CD4-positive, alpha-beta T cell (primary cell): Measurements from ENCODE around the gene AMT. TPM values are rescaled to one million over a fixed set of nuclear protein-coding genes. Genes with fewer than 3 reads are reported as not detected.

Source experiments
- ATAC-seq: fragments of 200-7000 bp; cut with Tn5 transposase; one replicate; pipeline ENCODE4 v1.10.0; 2022; ENCODE audit warnings: mild to moderate bottlenecking; ENCODE audit not compliant: poor library complexity
- CTCF ChIA-PET: fragments of 350-600 bp; sonication (Branson Sonifier 250); formaldehyde crosslinking; loops from one replicate; lab custom pipeline; 2021; ENCODE audit warnings: antibody characterized with exemption, inconsistent platforms; lab: Charles Lee
- POLR2A ChIA-PET: fragments of 350-600 bp; sonication (Branson Sonifier 250); formaldehyde crosslinking; loops from one replicate; lab custom pipeline; 2021; ENCODE audit warnings: antibody characterized with exemption, inconsistent platforms; lab: Charles Lee
- DNase-seq, 14 experiments: peaks; one replicate each; pipeline ENCODE4 v3.0.0-alpha.2; 2013 to 2020; ENCODE audit warnings: mixed read lengths in 2 of 14
- H3K27ac ChIP-seq, 2 donors: one replicate each; pipeline versions ENCODE4 v1.5.1 to v1.7.0; 2013; ENCODE audit warnings: low read length in 2 of 2, low read depth in 1 of 2, mild to moderate bottlenecking in 1 of 2
- H3K27me3 ChIP-seq, 2 experiments: 1 replicate in 1 of 2; 2 replicates in 1 of 2; pipeline versions ENCODE4 v1.6.1 to v1.7.0; 2013; ENCODE audit warnings: low read length in 2 of 2, control low read depth in 1 of 2, mild to moderate bottlenecking in 1 of 2, moderate library complexity in 1 of 2; ENCODE audit not compliant: insufficient read depth in 2 of 2, control insufficient read depth in 1 of 2
- H3K36me3 ChIP-seq: one replicate; pipeline ENCODE4 v1.6.1; 2013; ENCODE audit warnings: low read length, control low read depth; ENCODE audit not compliant: insufficient read depth
- H3K4me1 ChIP-seq: one replicate; pipeline ENCODE4 v1.6.1; 2013; ENCODE audit warnings: low read length, control low read depth; ENCODE audit not compliant: insufficient read depth
- H3K4me3 ChIP-seq: one replicate; pipeline ENCODE4 v1.5.1; 2013; ENCODE audit warnings: mild to moderate bottlenecking, low read length, moderate library complexity
- H3K9me3 ChIP-seq, 2 experiments: 1 replicate in 1 of 2; 2 replicates in 1 of 2; pipeline versions ENCODE4 v1.6.1 to v1.7.0; 2013; ENCODE audit warnings: low read length in 2 of 2, mild to moderate bottlenecking in 2 of 2, control low read depth in 1 of 2, moderate library complexity in 1 of 2; ENCODE audit not compliant: control insufficient read depth in 1 of 2, insufficient read depth in 1 of 2
- H3K27ac Mint-ChIP-seq: one replicate; pipeline ENCODE4 v1.8.0; 2020; ENCODE audit warnings: mixed read lengths
- H3K27me3 Mint-ChIP-seq: one replicate; pipeline ENCODE4 v1.8.0; 2021; ENCODE audit warnings: mixed read lengths
- H3K36me3 Mint-ChIP-seq: one replicate; pipeline ENCODE4 v1.8.0; 2021; ENCODE audit warnings: low read depth, mixed read lengths
- H3K4me1 Mint-ChIP-seq: one replicate; pipeline ENCODE4 v1.8.0; 2021; ENCODE audit warnings: low read depth, mixed read lengths
- H3K4me3 Mint-ChIP-seq: one replicate; pipeline ENCODE4 v1.8.0; 2020; ENCODE audit warnings: mild to moderate bottlenecking, mixed read lengths
- H3K9me3 Mint-ChIP-seq: one replicate; pipeline ENCODE4 v1.8.0; 2020; ENCODE audit warnings: mixed read lengths
- intact Hi-C, 2 experiments: fragments of 100-400 bp; cut with DNase I in 1 of 2; cut with micrococcal nuclease in 1 of 2; formaldehyde crosslinking; loops; one replicate each; pipeline versions ENCODE4 v1.15.1 to v1.9.0; 2023 to 2025; cut with DNase I, micrococcal nuclease
- total RNA-seq, 174 experiments: library from RNA in 2 of 174; stranded (reverse) in 2 of 174; gene quantifications; one replicate each; pipeline ENCODE4 v1.2.3 and lab custom pipeline; 2021 to 2026
- TF ChIP-seq, protein P1 (sequence below): fragments of 200-600 bp; IDR thresholded peaks from one replicate; pipeline ENCODE4 v1.8.0; 2022; ENCODE audit warnings: antibody characterized with exemption, mild to moderate bottlenecking

The AMT gene
- total RNA-seq, 2 experiments from 2014 or later, result 10.5 to 12.7 TPM

- Mint-ChIP-seq H3K27me3 (no peaks in the 10 kb centered on the region), H3K9me3 (no peaks in the 10 kb centered on the region), H3K36me3 (peaks cover 26% of the 10 kb centered on the region), H3K27ac (peak overlapping the region; percentile 91), H3K4me3 (peak overlapping the region; percentile 28), H3K4me1 (peaks cover 66% of the 10 kb centered on the region)
- TF ChIP-seq, protein P1, sequence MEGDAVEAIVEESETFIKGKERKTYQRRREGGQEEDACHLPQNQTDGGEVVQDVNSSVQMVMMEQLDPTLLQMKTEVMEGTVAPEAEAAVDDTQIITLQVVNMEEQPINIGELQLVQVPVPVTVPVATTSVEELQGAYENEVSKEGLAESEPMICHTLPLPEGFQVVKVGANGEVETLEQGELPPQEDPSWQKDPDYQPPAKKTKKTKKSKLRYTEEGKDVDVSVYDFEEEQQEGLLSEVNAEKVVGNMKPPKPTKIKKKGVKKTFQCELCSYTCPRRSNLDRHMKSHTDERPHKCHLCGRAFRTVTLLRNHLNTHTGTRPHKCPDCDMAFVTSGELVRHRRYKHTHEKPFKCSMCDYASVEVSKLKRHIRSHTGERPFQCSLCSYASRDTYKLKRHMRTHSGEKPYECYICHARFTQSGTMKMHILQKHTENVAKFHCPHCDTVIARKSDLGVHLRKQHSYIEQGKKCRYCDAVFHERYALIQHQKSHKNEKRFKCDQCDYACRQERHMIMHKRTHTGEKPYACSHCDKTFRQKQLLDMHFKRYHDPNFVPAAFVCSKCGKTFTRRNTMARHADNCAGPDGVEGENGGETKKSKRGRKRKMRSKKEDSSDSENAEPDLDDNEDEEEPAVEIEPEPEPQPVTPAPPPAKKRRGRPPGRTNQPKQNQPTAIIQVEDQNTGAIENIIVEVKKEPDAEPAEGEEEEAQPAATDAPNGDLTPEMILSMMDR, result no peak
- ATAC-seq (no peak), DNase-seq (no peak)
- POLR2A ChIA-PET, result interaction anchor here (0.6 to 4.3 kb wide), 6 partner anchors 8 to 1329 kb away, joined by 3 to 40 read pairs (median 18); partner anchors contain the start of genes DAG1, NICN1 and USP4
- intact Hi-C loops, result no loop called here
- Histone ChIP-seq H3K9me3 (no peaks in the 10 kb centered on the region), H3K27me3 (no peaks in the 10 kb centered on the region), H3K27ac (peak overlapping the region; percentile 85 to 89), H3K36me3 (peaks cover 41% of the 10 kb centered on the region), H3K4me3 (no peak overlapping the region), H3K4me1 (peaks cover 88% of the 10 kb centered on the region)
- CTCF ChIA-PET, result interaction anchor here (1.1 to 2.4 kb wide), 2 partner anchors 11 to 26 kb away, joined by 4 to 11 read pairs; partner anchors contain the start of gene NICN1
Measured at GRCh38 chr3:49417516-49418120, 4.7 kb downstream of the AMT start.

GRCh38 chr3:49416867-49417266, 5.4 kb downstream of the AMT start:
- POLR2A ChIA-PET, result interaction anchor here (0.5 to 4.3 kb wide), 8 partner anchors 9 to 410 kb away, joined by 3 to 40 read pairs (median 13); partner anchors contain the start of genes DAG1, NICN1, USP4 and WDR6
- H3K36me3 Mint-ChIP-seq, result peaks cover 31% of the 10 kb centered on the region

DNA sequence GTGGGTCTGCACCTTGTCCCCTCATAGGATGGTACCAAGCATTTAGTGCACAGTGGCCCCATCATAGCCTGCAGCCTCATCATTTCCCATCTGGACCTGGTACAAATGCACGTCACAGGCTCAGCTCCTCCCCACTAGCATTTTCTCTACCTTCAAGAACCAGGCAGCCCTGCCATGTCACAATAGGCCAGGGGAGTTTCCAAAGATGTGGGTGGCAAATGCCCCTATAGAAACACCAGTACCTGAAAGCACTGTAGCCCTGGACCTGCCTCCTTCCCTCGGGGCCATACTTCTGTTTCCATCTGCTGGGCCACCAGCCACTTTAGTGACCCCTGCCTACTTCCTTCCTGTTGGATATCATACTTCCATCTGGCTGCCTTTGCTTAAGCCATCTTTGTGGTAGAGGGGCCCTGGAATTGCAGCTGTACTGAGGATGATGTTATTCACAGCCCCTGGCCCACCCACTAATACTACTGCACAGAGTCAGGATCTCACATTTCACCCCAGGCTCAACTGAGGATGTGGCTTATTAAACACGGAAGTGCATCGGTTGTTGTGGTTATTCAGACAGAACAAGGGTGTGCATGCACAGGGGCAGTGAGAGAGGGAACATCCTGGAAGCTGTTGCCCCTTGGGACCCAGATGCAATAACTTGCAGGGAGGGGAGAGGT, 6.2 kb downstream of the AMT start:
- H3K4me1 ChIP-seq, result peaks cover 79% of the 10 kb centered on the region
- no peaks in the 10 kb centered on the region for H3K9me3 ChIP-seq
- H3K27ac Mint-ChIP-seq, result peak overlapping the region; percentile 91
- peak overlapping the region; percentile 85 to 89 for H3K27ac ChIP-seq
- no peaks in the 10 kb centered on the region for H3K9me3 Mint-ChIP-seq
- ATAC-seq, result peak; percentile 39
- DNase-seq, result peak; percentile 18 to 92 (median 47)
- peak overlapping the region; percentile 17 for H3K4me3 ChIP-seq
- POLR2A ChIA-PET, result interaction anchor here (1.0 to 4.3 kb wide), 9 partner anchors 10 to 409 kb away, joined by 3 to 40 read pairs (median 8); partner anchors contain the start of genes DAG1, NICN1, USP4 and WDR6
- peaks cover 34% of the 10 kb centered on the region for H3K36me3 ChIP-seq
- H3K27me3 Mint-ChIP-seq, result no peaks in the 10 kb centered on the region
- TF ChIP-seq, protein P1, result no peak
- CTCF ChIA-PET, result interaction anchor here (0.5 to 2.4 kb wide), 10 partner anchors 11 to 124 kb away, joined by 3 to 45 read pairs (median 5); partner anchors contain the start of genes NICN1 and USP4
- intact Hi-C loops, result loop anchor here (1.0 kb wide), 1 partner anchor 33 kb away; no protein-coding TSS in a partner anchor
- peaks cover 68% of the 10 kb centered on the region for H3K4me1 Mint-ChIP-seq
- H3K4me3 Mint-ChIP-seq, result peak overlapping the region; percentile 75
- H3K27me3 ChIP-seq, result no peaks in the 10 kb centered on the region
- H3K36me3 Mint-ChIP-seq, result peaks cover 33% of the 10 kb centered on the region

More at GRCh38 chr3:49416867-49417266, 5.4 kb downstream of the AMT start:
- H3K9me3 Mint-ChIP-seq, result no peaks in the 10 kb centered on the region
- H3K27me3 Mint-ChIP-seq, result no peaks in the 10 kb centered on the region
- peaks cover 86% of the 10 kb centered on the region for H3K4me1 ChIP-seq
- H3K4me3 ChIP-seq, result no peak overlapping the region
- ATAC-seq (no peak), DNase-seq (no peak)
- H3K27ac ChIP-seq, result peak overlapping the region; percentile 85 to 89
- H3K4me1 Mint-ChIP-seq, result peaks cover 68% of the 10 kb centered on the region
- H3K4me3 Mint-ChIP-seq, result peak overlapping the region; percentile 75
- TF ChIP-seq, protein P1, result no peak
- no peaks in the 10 kb centered on the region for H3K9me3 ChIP-seq
- H3K36me3 ChIP-seq, result peaks cover 39% of the 10 kb centered on the region
- intact Hi-C loops, result no loop called here
- no peaks in the 10 kb centered on the region for H3K27me3 ChIP-seq
- CTCF ChIA-PET, result interaction anchor here (1.1 to 2.4 kb wide), 3 partner anchors 12 to 33 kb away, joined by 4 to 45 read pairs (median 11); partner anchors contain the start of gene NICN1
- H3K27ac Mint-ChIP-seq, result peak overlapping the region; percentile 91
